ENCODE data around the gene LRG1. TPM values are rescaled to one million over a fixed set of nuclear protein-coding genes. Genes with fewer than 3 reads are reported as not detected.

LRG1 gene
- total and polyA plus RNA-seq, 2 of the 13 experiments (the other 11 are each of a cell fraction or from before 2014, with no cell fraction given): 12.0 to 39.3 TPM

GRCh38 chr19:4584670-4585460 is 45.0 kb upstream of the LRG1 start (continued):
- no peak for TF ChIP-seq CSRNP1 (CRISPR knock-in tag; IDR thresholded peaks at IDR 0.05)
- no peak for TF ChIP-seq ZNF644 (CRISPR knock-in tag; IDR thresholded peaks at IDR 0.05; ENCODE audit: low read depth)
- no peak for TF ChIP-seq SPEN (CRISPR knock-in tag; IDR thresholded peaks at IDR 0.05; ENCODE audit: low read depth)
- peak; percentile 14; the same call in 1 of the 2 replicates for TF ChIP-seq HNF4G (IDR thresholded peaks at IDR 0.05; ENCODE audit: borderline replicate concordance, low read depth, low read length)
- no peak for TF ChIP-seq HNF4G (CRISPR knock-in tag; IDR thresholded peaks at IDR 0.05; ENCODE audit: borderline replicate concordance, low read depth)
- TF ChIP-seq ZBTB42 (CRISPR knock-in tag; IDR thresholded peaks at IDR 0.05): peak; percentile 63; the same call in 1 of the 2 replicates
- no peak for TF ChIP-seq SMAD3 (CRISPR knock-in tag; IDR thresholded peaks at IDR 0.05)
- TF ChIP-seq HMG20A (CRISPR knock-in tag; IDR thresholded peaks at IDR 0.05; ENCODE audit: borderline replicate concordance): no peak
- no peak for TF ChIP-seq ZNF484 (CRISPR knock-in tag; IDR thresholded peaks at IDR 0.05; ENCODE audit: borderline replicate concordance, low read depth)
- no peak for TF ChIP-seq TAF1 (CRISPR knock-in tag; IDR thresholded peaks at IDR 0.05)
- peak; percentile 74; the same call in 1 of the 2 replicates for TF ChIP-seq ZNF441 (CRISPR knock-in tag; IDR thresholded peaks at IDR 0.05; ENCODE audit: borderline replicate concordance)
- no peak for TF ChIP-seq XRCC5 (optimal IDR thresholded peaks at IDR 0.05; ENCODE audit: low read length)
- TF ChIP-seq ZFP36 (IDR thresholded peaks at IDR 0.05; ENCODE audit: borderline replicate concordance, low read depth, low read length, partially characterized antibody): peak; percentile 78
- TF ChIP-seq ZNF687 (CRISPR knock-in tag; IDR thresholded peaks at IDR 0.05): no peak; the same call in 1 of the 2 replicates
- peak; percentile 10; the same call in 1 of the 2 replicates for TF ChIP-seq ZBTB10 (CRISPR knock-in tag; IDR thresholded peaks at IDR 0.05; ENCODE audit: borderline replicate concordance)
- no peak for TF ChIP-seq ZC3H4 (CRISPR knock-in tag; IDR thresholded peaks at IDR 0.05; ENCODE audit: borderline replicate concordance)
- TF ChIP-seq HNRNPK (IDR thresholded peaks at IDR 0.05; ENCODE audit: low read depth, low read length, poor library complexity, severe bottlenecking): peak; percentile 11
- peak; percentile 94 for TF ChIP-seq CREB1 (IDR thresholded peaks at IDR 0.05)
- TF ChIP-seq CREB1 (CRISPR knock-in tag; IDR thresholded peaks at IDR 0.05): no peak; the same call in 1 of the 2 replicates
- TF ChIP-seq NFRKB (IDR thresholded peaks at IDR 0.05): no peak
- TF ChIP-seq ZFP36L2 (CRISPR knock-in tag; IDR thresholded peaks at IDR 0.05): no peak
